Right atrium auricular region (tissue), 2 donors: ENCODE measurements around the gene PROSER1. TPM values are rescaled to one million over a fixed set of nuclear protein-coding genes. Genes with fewer than 3 reads are reported as not detected.

Source experiments
- DNase-seq: peaks from one replicate; pipeline ENCODE4 v3.0.0-alpha.2; 2019; ENCODE audit warnings: low spot score
- H3K27ac ChIP-seq, 2 donors: fragments of 200-600 bp; sonication (generic); 1 replicate in 1 of 2; 2 replicates in 1 of 2; pipeline ENCODE4 v1.5.1; 2016 to 2019
- H3K27me3 ChIP-seq, 2 donors: fragments of 200-600 bp; sonication (generic); one replicate each; pipeline versions ENCODE4 v1.5.1 to v1.6.0; 2017 to 2019
- H3K36me3 ChIP-seq: fragments of 200-600 bp; sonication (generic); one replicate; pipeline ENCODE4 v1.5.1; 2016
- H3K4me1 ChIP-seq, 2 donors: fragments of 200-600 bp; sonication (generic); one replicate each; pipeline versions ENCODE4 v1.5.1 to v1.6.0; 2017 to 2019
- H3K4me3 ChIP-seq, 2 donors: fragments of 200-600 bp; sonication (generic); 1 replicate in 1 of 2; 2 replicates in 1 of 2; pipeline ENCODE4 v1.5.1; 2017 to 2019; ENCODE audit warnings: mild to moderate bottlenecking in 1 of 2, moderate library complexity in 1 of 2
- H3K9me3 ChIP-seq, 2 donors: fragments of 200-600 bp; sonication (generic); one replicate each; pipeline ENCODE4 v1.5.1; 2019
- total RNA-seq, 2 donors: library from RNA; depleted of rRNA; stranded (reverse); fragments of >200 nt; gene quantifications; one replicate each; pipeline ENCODE4 v1.1.0, GENCODE V29; 2016
- TF ChIP-seq, protein P1 (sequence below), 2 donors: fragments of 200-600 bp; sonication (generic); IDR thresholded peaks; one replicate each; pipeline ENCODE4 v1.5.1; 2019; ENCODE audit warnings: antibody characterized with exemption in 2 of 2

Gene PROSER1
- total RNA-seq, 2 donors from 2014 or later: 7.8 to 8.9 TPM

GRCh38 chr13:39048806-39049205 lies 10.9 kb upstream of the PROSER1 start:
- peaks cover 3% of the 10 kb centered on the region for H3K36me3 ChIP-seq
- DNase-seq: no peak
- no peak overlapping the region for H3K4me3 ChIP-seq
- no peak overlapping the region for H3K27ac ChIP-seq
- TF ChIP-seq, protein P1, sequence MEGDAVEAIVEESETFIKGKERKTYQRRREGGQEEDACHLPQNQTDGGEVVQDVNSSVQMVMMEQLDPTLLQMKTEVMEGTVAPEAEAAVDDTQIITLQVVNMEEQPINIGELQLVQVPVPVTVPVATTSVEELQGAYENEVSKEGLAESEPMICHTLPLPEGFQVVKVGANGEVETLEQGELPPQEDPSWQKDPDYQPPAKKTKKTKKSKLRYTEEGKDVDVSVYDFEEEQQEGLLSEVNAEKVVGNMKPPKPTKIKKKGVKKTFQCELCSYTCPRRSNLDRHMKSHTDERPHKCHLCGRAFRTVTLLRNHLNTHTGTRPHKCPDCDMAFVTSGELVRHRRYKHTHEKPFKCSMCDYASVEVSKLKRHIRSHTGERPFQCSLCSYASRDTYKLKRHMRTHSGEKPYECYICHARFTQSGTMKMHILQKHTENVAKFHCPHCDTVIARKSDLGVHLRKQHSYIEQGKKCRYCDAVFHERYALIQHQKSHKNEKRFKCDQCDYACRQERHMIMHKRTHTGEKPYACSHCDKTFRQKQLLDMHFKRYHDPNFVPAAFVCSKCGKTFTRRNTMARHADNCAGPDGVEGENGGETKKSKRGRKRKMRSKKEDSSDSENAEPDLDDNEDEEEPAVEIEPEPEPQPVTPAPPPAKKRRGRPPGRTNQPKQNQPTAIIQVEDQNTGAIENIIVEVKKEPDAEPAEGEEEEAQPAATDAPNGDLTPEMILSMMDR (IDR thresholded peaks at IDR 0.05): no peak
- H3K27me3 ChIP-seq: no peaks in the 10 kb centered on the region
- no peaks in the 10 kb centered on the region for H3K9me3 ChIP-seq
- H3K4me1 ChIP-seq: no peaks in the 10 kb centered on the region

DNA sequence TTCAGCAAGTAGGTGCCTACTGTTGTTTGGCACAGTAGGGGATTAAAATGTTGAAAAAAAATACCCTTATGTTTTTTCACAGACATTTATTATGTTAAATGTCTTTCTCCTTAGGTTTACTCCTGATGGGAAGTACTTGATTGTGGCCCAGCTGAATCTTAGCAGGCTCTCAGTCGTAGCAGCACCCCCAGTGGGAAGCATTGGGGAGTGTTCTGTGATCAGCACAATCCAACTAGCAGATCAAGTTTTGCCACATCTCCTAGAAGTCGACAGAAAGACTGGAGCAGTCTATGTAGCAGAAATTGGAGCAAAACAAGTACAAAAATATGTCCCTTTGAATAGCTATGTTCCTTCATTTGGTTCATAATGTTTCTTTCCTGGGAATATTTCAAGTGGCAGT lies 9.7 kb upstream of the PROSER1 start:
- DNase-seq: no peak
- H3K27me3 ChIP-seq: no peaks in the 10 kb centered on the region
- peaks cover 3% of the 10 kb centered on the region for H3K36me3 ChIP-seq
- no peak overlapping the region for H3K27ac ChIP-seq
- H3K9me3 ChIP-seq: no peaks in the 10 kb centered on the region
- TF ChIP-seq, protein P1 (IDR thresholded peaks at IDR 0.05): no peak
- H3K4me3 ChIP-seq: no peak overlapping the region
- no peaks in the 10 kb centered on the region for H3K4me1 ChIP-seq

DNA sequence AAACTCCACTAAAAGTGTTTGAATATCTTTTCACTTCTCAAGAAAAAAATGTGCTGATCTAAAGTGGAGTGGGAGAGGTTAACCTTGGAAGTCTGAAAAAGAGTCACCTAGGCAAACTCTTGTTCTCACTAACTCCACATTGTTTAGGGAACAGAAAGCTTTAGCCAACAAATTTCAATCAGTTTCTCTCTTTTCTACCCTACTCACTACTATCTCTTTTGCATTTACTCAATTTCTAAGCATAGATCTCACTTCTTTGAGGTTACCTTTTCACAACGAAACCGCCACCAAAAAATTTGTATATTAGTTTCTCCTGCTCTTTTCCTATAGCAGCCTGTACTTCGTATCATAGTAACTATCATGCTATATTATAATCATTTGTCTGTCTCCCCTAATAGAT lies 6.6 kb upstream of the PROSER1 start:
- Histone ChIP-seq H3K9me3 (no peaks in the 10 kb centered on the region), H3K4me3 (no peak overlapping the region), H3K4me1 (peaks cover 0 to 3% of the 10 kb centered on the region in 2 donors), H3K27me3 (no peaks in the 10 kb centered on the region), H3K36me3 (peaks cover 3% of the 10 kb centered on the region), H3K27ac (no peak overlapping the region)
- TF ChIP-seq, protein P1 (IDR thresholded peaks at IDR 0.05): no peak
- DNase-seq: no peak

- H3K4me3 ChIP-seq: no peak overlapping the region
- peaks cover 0 to 29% of the 10 kb centered on the region in 2 donors for H3K4me1 ChIP-seq
- H3K27ac ChIP-seq: peak overlapping the region in 1 of 2 donors; percentile 13
- TF ChIP-seq, protein P1 (IDR thresholded peaks at IDR 0.05): no peak
- peaks cover 3% of the 10 kb centered on the region for H3K36me3 ChIP-seq
- no peaks in the 10 kb centered on the region for H3K9me3 ChIP-seq
- DNase-seq: no peak
- no peaks in the 10 kb centered on the region for H3K27me3 ChIP-seq
These were observed 2.3 kb upstream of the PROSER1 start for GRCh38 chr13:39040206-39040605.

DNA sequence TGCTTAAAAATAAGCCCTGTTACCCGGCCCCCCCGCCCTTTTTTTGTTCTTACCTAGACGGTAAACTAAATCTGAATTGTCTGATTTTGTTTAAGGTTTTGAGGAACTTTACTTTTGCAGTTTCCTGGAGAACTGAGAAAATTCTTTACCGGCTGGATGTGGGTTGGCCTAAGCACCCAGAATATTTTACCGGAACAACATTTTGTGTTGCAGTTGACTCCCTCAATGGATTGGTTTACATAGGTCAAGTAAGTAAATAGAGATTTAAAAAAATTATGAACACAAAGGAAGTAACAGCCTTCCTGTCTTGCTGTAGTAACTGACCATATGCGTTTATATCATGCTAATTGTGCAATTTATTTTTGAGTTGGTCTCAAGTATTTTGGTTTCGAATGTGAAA lies 1.2 kb upstream of the PROSER1 start:
- no peak for DNase-seq
- Histone ChIP-seq H3K27me3 (no peaks in the 10 kb centered on the region), H3K4me3 (peak overlapping the region; percentile 91 to 94), H3K4me1 (peaks cover 0 to 40% of the 10 kb centered on the region in 2 donors), H3K36me3 (no peaks in the 10 kb centered on the region), H3K27ac (peak overlapping the region; percentile 76 to 86), H3K9me3 (no peaks in the 10 kb centered on the region)
- TF ChIP-seq, protein P1 (IDR thresholded peaks at IDR 0.05): no peak

GRCh38 chr13:39038569-39039030 lies 711 bp upstream of the PROSER1 start:
- no peaks in the 10 kb centered on the region for H3K9me3 ChIP-seq
- H3K4me1 ChIP-seq: peaks cover 0 to 40% of the 10 kb centered on the region in 2 donors
- H3K27ac ChIP-seq: peak overlapping the region; percentile 76 to 86
- TF ChIP-seq, protein P1 (IDR thresholded peaks at IDR 0.05): no peak
- peak overlapping the region; percentile 91 to 94 for H3K4me3 ChIP-seq
- H3K27me3 ChIP-seq: no peaks in the 10 kb centered on the region
- DNase-seq: no peak
- H3K36me3 ChIP-seq: no peaks in the 10 kb centered on the region
